Measurements from ENCODE around the gene MAD2L2. TPM values are rescaled to one million over a fixed set of nuclear protein-coding genes. Genes with fewer than 3 reads are reported as not detected.

Gene MAD2L2
- total RNA-seq, 1 experiment from 2014 or later = 93.8 TPM

GRCh38 chr1:11674488-11674887 is 6.5 kb downstream of the MAD2L2 start:
- CTCF ChIA-PET = no interaction called here

More at GRCh38 chr1:11674488-11674887, 6.5 kb downstream of the MAD2L2 start:
- H3K79me2 ChIP-seq (ENCODE audit: insufficient read depth, low read length) = peaks cover 6% of the 10 kb centered on the region; the same call in 1 of the 2 replicates
- no peak overlapping the region for H2AFZ ChIP-seq (ENCODE audit: low read depth, low read length, poor library complexity, severe bottlenecking)
- H3K27me3 ChIP-seq (ENCODE audit: insufficient read depth, low read length) = no peaks in the 10 kb centered on the region
- H3K9me3 ChIP-seq (ENCODE audit: control insufficient read depth in 1 of 2, insufficient read depth in 1 of 2, low read depth in 1 of 2, low read length in 2 of 2) = no peaks in the 10 kb centered on the region
- BruUV-seq (replicated peaks) = no TSS peak
- no peak for TF ChIP-seq ZBTB33 (IDR thresholded peaks at IDR 0.05; ENCODE audit: extremely low read depth, insufficient replicate concordance, low read length)
- TF ChIP-seq SP1 (IDR thresholded peaks at IDR 0.05; ENCODE audit: low read depth) = no peak
- TF ChIP-seq MAX (IDR thresholded peaks at IDR 0.05) = no peak
- TF ChIP-seq SRF (IDR thresholded peaks at IDR 0.05; ENCODE audit: low read depth) = no peak
- no peak for TF ChIP-seq ELF1 (IDR thresholded peaks at IDR 0.05; ENCODE audit: borderline replicate concordance, low read depth)
- no peak for TF ChIP-seq TCF7L2 (IDR thresholded peaks at IDR 0.05; ENCODE audit: borderline replicate concordance, extremely low read depth, insufficient read depth, insufficient read length)
- no peak for TF ChIP-seq EZH2phosphoT487 (IDR thresholded peaks at IDR 0.05; ENCODE audit: borderline replicate concordance)
- TF ChIP-seq FOSL1 (IDR thresholded peaks at IDR 0.05; ENCODE audit: low read depth) = no peak
- TF ChIP-seq EZH2 (IDR thresholded peaks at IDR 0.05) = no peak
- no peak for TF ChIP-seq ZFX (IDR thresholded peaks at IDR 0.05)
- TF ChIP-seq CEBPB (IDR thresholded peaks at IDR 0.05; ENCODE audit: low read depth) = no peak
- H3K27ac ChIP-seq (ENCODE audit: low read depth, low read length) = no peak overlapping the region
- RAD21 ChIA-PET (ENCODE audit: low non-redundant PET in 1 of 2, low total read pairs in 2 of 2, uncharacterized antibody in 2 of 2, unreplicated experiment in 2 of 2) = no interaction called here
- peaks cover 19 to 24% of the 10 kb centered on the region in 2 experiments; a peak in 3 of 4 replicates for H3K36me3 ChIP-seq (ENCODE audit: control insufficient read depth in 1 of 2, insufficient read depth in 2 of 2, low read length in 2 of 2)
- intact Hi-C loops (cut with micrococcal nuclease) = no loop called here
- no peak for DNase-seq (ENCODE audit: low read depth, low spot score)
- H3K4me1 ChIP-seq (ENCODE audit: control insufficient read depth in 1 of 2, insufficient read depth in 2 of 2, low read length in 2 of 2) = peaks cover 1 to 4% of the 10 kb centered on the region in 2 experiments; a peak in 3 of 4 replicates
- no peak overlapping the region for H3K4me2 ChIP-seq (ENCODE audit: low read length)
- H3K9me2 ChIP-seq (ENCODE audit: insufficient read depth) = no peaks in the 10 kb centered on the region
- no peaks in the 10 kb centered on the region for H4K20me1 ChIP-seq (ENCODE audit: insufficient read depth)
- H3K9ac ChIP-seq (ENCODE audit: low read length) = no peak overlapping the region
- no peak overlapping the region for H3K4me3 ChIP-seq (replicated peaks in 1 of 2; ENCODE audit: low read depth in 1 of 2, low read length in 2 of 2)
- ATAC-seq = no peak
- POLR2A ChIA-PET = interaction anchor here (0.8 kb wide), 1 partner anchor 9 kb away, joined by 3 read pairs; no protein-coding TSS in a partner anchor

All from HCT116 (cell line).